B cell (primary cell): ENCODE measurements around the gene CCNH.

Source experiments
- CTCF ChIP-seq: fragments of 200-600 bp; IDR thresholded peaks from one replicate; pipeline ENCODE4 v1.8.0; 2022; ENCODE audit warnings: antibody characterized with exemption, mild to moderate bottlenecking
- EZH2 ChIP-seq: IDR thresholded peaks from 2 replicates; pipeline ENCODE4 v1.6.1; 2012; ENCODE audit warnings: borderline replicate concordance, low read depth, mild to moderate bottlenecking, moderate library complexity, low read length; ENCODE audit not compliant: insufficient read depth, poor library complexity, severe bottlenecking

- TF ChIP-seq CTCF (no peak), EZH2 (no peak)
Measured at GRCh38 chr5:87434461-87434860, 21.7 kb upstream of the CCNH start.
